ENCODE results near the gene TELO2.

DNA sequence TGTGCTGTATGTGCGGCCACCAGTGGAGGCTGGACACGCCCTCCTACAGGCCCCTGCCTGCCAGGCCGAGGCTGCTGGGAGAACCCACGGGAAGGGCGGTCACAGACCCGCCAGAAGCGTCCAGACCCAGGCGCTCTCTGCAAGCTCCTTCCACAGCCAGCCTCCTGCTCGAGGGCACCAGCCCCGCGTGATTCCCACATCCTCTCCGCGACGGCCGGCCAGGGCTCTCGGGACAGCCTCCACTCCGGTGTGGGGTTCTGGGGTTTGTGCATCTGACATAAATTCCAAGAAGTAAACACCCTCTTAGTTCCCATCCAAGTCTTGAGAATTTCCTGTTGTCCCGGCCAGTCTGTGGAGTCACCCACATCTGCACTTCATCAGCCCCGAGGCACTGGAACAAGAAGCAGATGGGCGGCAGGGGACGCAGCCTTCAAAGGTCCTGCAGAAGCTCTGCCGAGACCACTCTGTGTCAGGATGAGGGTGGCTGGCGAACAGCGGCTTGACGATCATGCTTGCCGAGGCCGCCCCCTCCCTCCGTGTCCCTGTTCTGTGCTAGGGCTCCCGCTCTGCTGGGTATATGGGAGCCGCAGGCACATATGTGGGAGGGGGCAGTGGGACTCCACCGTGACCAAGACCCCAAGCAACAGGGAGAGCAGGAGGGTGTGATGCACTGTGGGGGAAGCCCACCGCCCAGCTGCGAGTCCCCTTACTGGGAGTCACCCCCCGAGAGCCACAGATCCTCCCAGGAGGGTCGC is 37.9 kb downstream of the TELO2 start:
- no peak for TF ChIP-seq CREB5 (CRISPR knock-in tag; IDR thresholded peaks at IDR 0.05; ENCODE audit: low read depth)
- no peak for TF ChIP-seq ESRRG (CRISPR knock-in tag; IDR thresholded peaks at IDR 0.05)
- TF ChIP-seq ZNF70 (CRISPR knock-in tag; IDR thresholded peaks at IDR 0.05): peak; percentile 59
- TF ChIP-seq PPARA (CRISPR knock-in tag; IDR thresholded peaks at IDR 0.05; ENCODE audit: borderline replicate concordance): no peak
- TF ChIP-seq OSR1 (CRISPR knock-in tag; IDR thresholded peaks at IDR 0.05): no peak
- TF ChIP-seq ZFP3 (CRISPR knock-in tag; IDR thresholded peaks at IDR 0.05): no peak
- TF ChIP-seq ZC3H10 (CRISPR knock-in tag; IDR thresholded peaks at IDR 0.05): no peak
- no peak for TF ChIP-seq GLIS3 (CRISPR knock-in tag; IDR thresholded peaks at IDR 0.05)
- peak; percentile 15; the same call in 1 of the 2 replicates for TF ChIP-seq RARB (CRISPR knock-in tag; IDR thresholded peaks at IDR 0.05)
- TF ChIP-seq BACH2 (CRISPR knock-in tag; IDR thresholded peaks at IDR 0.05; ENCODE audit: borderline replicate concordance): no peak
- peak; percentile 89 for TF ChIP-seq TCF4 (CRISPR knock-in tag; IDR thresholded peaks at IDR 0.05; ENCODE audit: borderline replicate concordance)
- no peak for TF ChIP-seq SNAI2 (CRISPR knock-in tag; IDR thresholded peaks at IDR 0.05)
- TF ChIP-seq, protein P1, sequence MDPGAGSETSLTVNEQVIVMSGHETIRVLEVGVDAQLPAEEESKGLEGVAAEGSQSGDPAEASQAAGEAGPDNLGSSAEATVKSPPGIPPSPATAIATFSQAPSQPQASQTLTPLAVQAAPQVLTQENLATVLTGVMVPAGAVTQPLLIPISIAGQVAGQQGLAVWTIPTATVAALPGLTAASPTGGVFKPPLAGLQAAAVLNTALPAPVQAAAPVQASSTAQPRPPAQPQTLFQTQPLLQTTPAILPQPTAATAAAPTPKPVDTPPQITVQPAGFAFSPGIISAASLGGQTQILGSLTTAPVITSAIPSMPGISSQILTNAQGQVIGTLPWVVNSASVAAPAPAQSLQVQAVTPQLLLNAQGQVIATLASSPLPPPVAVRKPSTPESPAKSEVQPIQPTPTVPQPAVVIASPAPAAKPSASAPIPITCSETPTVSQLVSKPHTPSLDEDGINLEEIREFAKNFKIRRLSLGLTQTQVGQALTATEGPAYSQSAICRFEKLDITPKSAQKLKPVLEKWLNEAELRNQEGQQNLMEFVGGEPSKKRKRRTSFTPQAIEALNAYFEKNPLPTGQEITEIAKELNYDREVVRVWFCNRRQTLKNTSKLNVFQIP (CRISPR knock-in tag; IDR thresholded peaks at IDR 0.05; ENCODE audit: borderline replicate concordance, low read depth): no peak
- no peak for TF ChIP-seq TOX (CRISPR knock-in tag; IDR thresholded peaks at IDR 0.05; ENCODE audit: borderline replicate concordance)
